HG02884 (cell line): ENCODE data around the gene CDRT4.

Source experiments
- ATAC-seq: cut with Tn5 transposase; IDR thresholded peaks from one replicate; pipeline ENCODE4 v1.9.1; 2021; ENCODE audit warnings: mild to moderate bottlenecking, moderate library complexity; ENCODE audit not compliant: unreplicated experiment

Gene CDRT4

GRCh38 chr17:15492791-15493692 lies 25.6 kb upstream of the CDRT4 start:
- no peak for ATAC-seq

GRCh38 chr17:15492186-15492585 lies 24.8 kb upstream of the CDRT4 start:
- ATAC-seq: no peak

- ATAC-seq: no peak
Observed at GRCh38 chr17:15490634-15491261, 23.3 kb upstream of the CDRT4 start.

- ATAC-seq: no peak
Observed at GRCh38 chr17:15488557-15488956, 21.1 kb upstream of the CDRT4 start.

GRCh38 chr17:15485045-15485444 lies 17.6 kb upstream of the CDRT4 start:
- ATAC-seq: no peak

- ATAC-seq: no peak
Observed at GRCh38 chr17:15483431-15483830, 16.0 kb upstream of the CDRT4 start.

GRCh38 chr17:15482476-15482875 lies 15.1 kb upstream of the CDRT4 start:
- no peak for ATAC-seq

- ATAC-seq: no peak
Observed at GRCh38 chr17:15481481-15481880, 14.1 kb upstream of the CDRT4 start.

GRCh38 chr17:15480204-15480603 lies 12.8 kb upstream of the CDRT4 start:
- ATAC-seq: no peak

GRCh38 chr17:15479703-15480102 lies 12.3 kb upstream of the CDRT4 start:
- no peak for ATAC-seq

GRCh38 chr17:15478845-15479244 lies 11.4 kb upstream of the CDRT4 start:
- no peak for ATAC-seq

GRCh38 chr17:15475631-15476354 lies 8.4 kb upstream of the CDRT4 start:
- no peak for ATAC-seq

GRCh38 chr17:15472891-15473290 lies 5.5 kb upstream of the CDRT4 start:
- no peak for ATAC-seq

- no peak for ATAC-seq
Observed at GRCh38 chr17:15470536-15470935, 3.1 kb upstream of the CDRT4 start.

- ATAC-seq: no peak
Observed at GRCh38 chr17:15469260-15469659, 1.8 kb upstream of the CDRT4 start.

GRCh38 chr17:15468126-15468525 lies 705 bp upstream of the CDRT4 start:
- no peak for ATAC-seq

- no peak for ATAC-seq
Observed at GRCh38 chr17:15466131-15466530, 1.3 kb downstream of the CDRT4 start.

GRCh38 chr17:15465045-15465701 lies 2.2 kb downstream of the CDRT4 start:
- ATAC-seq: no peak

GRCh38 chr17:15464231-15464985 lies 3.0 kb downstream of the CDRT4 start:
- ATAC-seq: no peak

- ATAC-seq: no peak
Observed at GRCh38 chr17:15462976-15463772, 4.2 kb downstream of the CDRT4 start.
